Measurements from ENCODE around the gene NBPF20.
"Not testable (repeated sequence)": the region's sequence is repeated elsewhere in the genome, so short reads cannot be mapped to it uniquely, and the experiment has no call there.

The NBPF20 gene

GRCh38 chr1:145424612-145425435 lies 579 bp downstream of the NBPF20 start:
- DNase-seq: peak in 3 of 6 experiments; percentile 11 to 27 (median 23)

GRCh38 chr1:145415149-145415548 lies 10.3 kb downstream of the NBPF20 start:
- DNase-seq: not testable (repeated sequence)

DNA sequence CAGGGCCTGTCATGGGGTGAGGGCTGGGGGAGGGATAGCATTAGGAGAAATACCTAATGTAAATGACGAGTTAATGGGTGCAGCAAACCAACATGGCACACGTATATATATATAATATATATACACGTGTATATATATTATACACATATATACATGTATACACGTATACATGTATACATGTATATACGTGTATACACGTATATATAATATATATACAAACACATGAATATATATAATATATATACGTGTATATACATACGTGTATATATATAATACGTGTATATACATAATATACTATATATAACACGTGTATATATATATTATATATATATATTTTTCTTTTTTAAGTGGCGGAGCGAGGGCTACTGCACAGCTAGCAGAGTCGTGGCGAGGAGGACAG lies 18.1 kb downstream of the NBPF20 start:
- DNase-seq: not testable (repeated sequence)

DNA sequence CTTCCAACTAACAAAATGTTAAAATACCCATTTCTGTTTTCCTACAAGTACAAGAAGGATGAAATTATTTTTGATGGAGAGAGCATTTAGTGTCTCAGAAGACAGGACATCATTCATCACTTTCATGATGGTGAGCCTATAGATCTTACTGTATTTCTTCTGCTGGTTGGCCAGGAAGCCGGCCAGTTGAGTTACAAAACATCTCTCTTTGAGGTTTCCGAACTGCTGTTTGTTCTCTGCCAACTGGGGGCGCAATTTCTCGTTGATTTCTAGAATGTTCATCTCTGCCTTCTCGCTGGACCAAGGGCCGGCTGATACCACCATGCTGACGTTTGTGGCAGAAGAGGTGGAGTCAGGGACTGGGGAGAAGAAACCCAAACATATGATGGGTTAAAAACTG lies 20.5 kb downstream of the NBPF20 start:
- not testable (repeated sequence) for DNase-seq

DNA sequence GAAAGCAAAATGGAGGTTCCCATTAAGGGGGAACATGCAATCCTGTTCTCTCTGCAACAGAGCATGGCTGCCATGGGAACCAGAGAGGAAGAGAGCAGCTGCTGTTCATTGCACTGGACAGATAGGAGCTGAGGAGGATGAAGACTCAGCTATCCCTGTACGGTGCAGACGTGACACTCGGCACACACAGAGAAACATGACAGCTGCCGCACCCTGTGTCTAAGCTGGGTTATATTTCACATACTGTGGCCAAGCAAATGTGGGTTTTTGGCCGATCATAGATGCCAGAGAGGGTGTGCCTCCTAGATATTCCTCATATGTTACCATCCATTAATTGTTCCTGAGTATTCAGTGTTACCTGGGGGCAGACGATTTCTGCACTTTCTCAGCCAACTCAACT lies 24.7 kb downstream of the NBPF20 start:
- not testable (repeated sequence) for DNase-seq
